Measurements from ENCODE around the gene OR2AG1.

OR2AG1 gene

DNA sequence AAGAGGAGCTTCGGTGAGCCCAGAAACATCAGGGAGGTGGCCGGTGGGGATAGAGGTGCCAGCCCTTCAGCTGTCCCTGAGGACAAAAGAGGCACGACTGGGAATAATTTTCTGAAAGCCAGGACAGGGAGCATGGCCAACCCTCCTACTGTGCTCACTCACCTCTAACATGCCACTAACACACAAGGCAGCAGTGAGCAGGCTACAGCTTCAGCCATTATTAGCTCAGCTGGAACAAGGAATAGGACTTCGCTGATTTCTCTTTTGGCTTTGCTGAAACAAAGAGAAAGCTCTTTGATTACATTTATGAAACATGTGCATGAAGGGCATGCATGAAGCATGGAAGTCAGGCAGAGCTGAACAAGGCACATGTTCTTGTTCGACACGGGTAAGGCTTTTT is 50.5 kb downstream of the OR2AG1 start:
- Histone ChIP-seq H3K4me3 (replicated peaks; ENCODE audit: insufficient read depth, low read length) (no peak overlapping the region), H3K27me3 (ENCODE audit: insufficient read depth, poor library complexity, severe bottlenecking) (no peaks in the 10 kb centered on the region), H3K27ac (replicated peaks) (no peak overlapping the region)
- DNase-seq (ENCODE audit: low read depth in 1 of 2, low spot score in 1 of 2) = no peak
- TF ChIP-seq CTCF (IDR thresholded peaks at IDR 0.05; ENCODE audit: insufficient read depth, low read length) = no peak
- no peak for TF ChIP-seq GABPA (IDR thresholded peaks at IDR 0.05; ENCODE audit: low read depth)
- no peak for TF ChIP-seq POLR2AphosphoS5 (IDR thresholded peaks at IDR 0.05; ENCODE audit: low read depth)
- no peak for TF ChIP-seq SPI1 (IDR thresholded peaks at IDR 0.05; ENCODE audit: borderline replicate concordance, low read depth)
- TF ChIP-seq, protein P1, sequence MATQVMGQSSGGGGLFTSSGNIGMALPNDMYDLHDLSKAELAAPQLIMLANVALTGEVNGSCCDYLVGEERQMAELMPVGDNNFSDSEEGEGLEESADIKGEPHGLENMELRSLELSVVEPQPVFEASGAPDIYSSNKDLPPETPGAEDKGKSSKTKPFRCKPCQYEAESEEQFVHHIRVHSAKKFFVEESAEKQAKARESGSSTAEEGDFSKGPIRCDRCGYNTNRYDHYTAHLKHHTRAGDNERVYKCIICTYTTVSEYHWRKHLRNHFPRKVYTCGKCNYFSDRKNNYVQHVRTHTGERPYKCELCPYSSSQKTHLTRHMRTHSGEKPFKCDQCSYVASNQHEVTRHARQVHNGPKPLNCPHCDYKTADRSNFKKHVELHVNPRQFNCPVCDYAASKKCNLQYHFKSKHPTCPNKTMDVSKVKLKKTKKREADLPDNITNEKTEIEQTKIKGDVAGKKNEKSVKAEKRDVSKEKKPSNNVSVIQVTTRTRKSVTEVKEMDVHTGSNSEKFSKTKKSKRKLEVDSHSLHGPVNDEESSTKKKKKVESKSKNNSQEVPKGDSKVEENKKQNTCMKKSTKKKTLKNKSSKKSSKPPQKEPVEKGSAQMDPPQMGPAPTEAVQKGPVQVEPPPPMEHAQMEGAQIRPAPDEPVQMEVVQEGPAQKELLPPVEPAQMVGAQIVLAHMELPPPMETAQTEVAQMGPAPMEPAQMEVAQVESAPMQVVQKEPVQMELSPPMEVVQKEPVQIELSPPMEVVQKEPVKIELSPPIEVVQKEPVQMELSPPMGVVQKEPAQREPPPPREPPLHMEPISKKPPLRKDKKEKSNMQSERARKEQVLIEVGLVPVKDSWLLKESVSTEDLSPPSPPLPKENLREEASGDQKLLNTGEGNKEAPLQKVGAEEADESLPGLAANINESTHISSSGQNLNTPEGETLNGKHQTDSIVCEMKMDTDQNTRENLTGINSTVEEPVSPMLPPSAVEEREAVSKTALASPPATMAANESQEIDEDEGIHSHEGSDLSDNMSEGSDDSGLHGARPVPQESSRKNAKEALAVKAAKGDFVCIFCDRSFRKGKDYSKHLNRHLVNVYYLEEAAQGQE (IDR thresholded peaks at IDR 0.05; ENCODE audit: insufficient replicate concordance, low read depth) = no peak

DNA sequence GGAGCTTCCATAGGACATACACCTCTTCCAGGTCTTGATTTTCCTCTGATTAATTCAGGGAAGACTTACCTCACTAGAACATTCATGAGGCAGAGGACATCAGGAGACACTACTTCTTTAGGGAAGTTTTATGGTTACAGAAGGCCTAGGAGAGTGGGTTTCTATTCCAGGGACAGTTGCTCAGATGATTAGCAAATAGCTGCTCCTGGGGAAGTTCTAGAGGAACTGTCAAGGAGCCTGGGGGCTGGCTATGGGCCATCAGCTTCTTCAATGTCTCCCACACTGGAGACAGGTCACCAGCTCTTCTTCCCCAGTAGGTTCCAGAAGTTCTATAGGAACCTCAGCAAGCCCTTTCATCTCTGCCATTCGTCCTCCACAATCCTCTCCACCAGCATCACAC is 51.2 kb downstream of the OR2AG1 start:
- no peak for DNase-seq (ENCODE audit: low read depth in 1 of 2, low spot score in 1 of 2)
- no peaks in the 10 kb centered on the region for H3K27me3 ChIP-seq (ENCODE audit: insufficient read depth, poor library complexity, severe bottlenecking)
- TF ChIP-seq GABPA (IDR thresholded peaks at IDR 0.05; ENCODE audit: low read depth) (no peak), SPI1 (IDR thresholded peaks at IDR 0.05; ENCODE audit: borderline replicate concordance, low read depth) (no peak), CTCF (IDR thresholded peaks at IDR 0.05; ENCODE audit: insufficient read depth, low read length) (no peak), POLR2AphosphoS5 (IDR thresholded peaks at IDR 0.05; ENCODE audit: low read depth) (no peak)
- TF ChIP-seq, protein P1 (IDR thresholded peaks at IDR 0.05; ENCODE audit: insufficient replicate concordance, low read depth) = no peak
- no peak overlapping the region for H3K4me3 ChIP-seq (replicated peaks; ENCODE audit: insufficient read depth, low read length)
- no peak overlapping the region for H3K27ac ChIP-seq (replicated peaks)
